HG03280 (cell line): ENCODE results near the gene AP1G2.

Experiments used
- ATAC-seq: cut with Tn5 transposase; IDR thresholded peaks from one replicate; pipeline ENCODE4 v1.9.1; 2021; ENCODE audit warnings: mild to moderate bottlenecking, moderate library complexity; ENCODE audit not compliant: unreplicated experiment

The AP1G2 gene

DNA sequence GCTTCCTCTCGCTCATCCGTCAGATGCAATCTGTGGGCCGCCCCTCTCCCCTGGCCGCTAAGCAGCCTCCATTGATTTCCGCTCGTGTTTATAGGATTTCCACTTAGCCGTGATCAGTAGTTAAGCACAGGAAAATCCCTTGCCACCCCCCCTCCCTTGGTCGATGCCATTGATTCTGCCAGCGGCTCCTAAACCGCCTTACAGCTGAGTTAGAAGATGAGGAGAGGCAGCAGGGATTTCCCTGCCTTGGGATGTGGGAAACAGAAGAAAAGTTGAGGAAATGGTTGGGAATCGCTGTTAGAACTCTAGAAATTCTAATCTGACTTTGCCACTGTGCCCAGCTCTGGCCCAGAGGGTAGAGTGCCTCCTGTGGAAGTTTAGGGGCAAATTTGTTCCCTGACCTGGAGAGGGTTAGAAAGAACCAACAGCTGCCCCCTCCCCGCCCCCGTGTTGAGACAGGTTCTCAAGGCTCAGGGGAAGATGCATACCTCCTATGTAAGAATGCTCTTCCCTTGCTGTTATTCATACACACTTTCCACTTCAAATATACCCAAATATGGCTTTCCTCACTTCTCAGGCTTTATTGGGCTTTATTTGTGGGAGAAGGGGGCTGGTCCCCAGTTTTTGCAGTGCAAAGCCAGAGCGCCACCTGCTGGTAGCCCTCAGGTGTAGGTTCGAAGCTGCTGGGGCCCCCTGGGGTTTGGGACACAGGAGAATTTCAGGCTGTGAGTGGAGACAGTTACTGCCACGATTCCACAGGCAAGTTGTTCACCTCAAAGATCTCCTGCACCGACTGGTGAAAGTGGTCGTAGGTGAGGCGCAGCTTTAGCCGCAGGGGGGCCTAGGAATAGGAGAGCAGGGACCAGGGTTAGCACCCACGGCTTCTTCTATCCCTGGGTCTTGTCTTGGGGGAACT lies 8.3 kb downstream of the AP1G2 start:
- no peak for ATAC-seq

DNA sequence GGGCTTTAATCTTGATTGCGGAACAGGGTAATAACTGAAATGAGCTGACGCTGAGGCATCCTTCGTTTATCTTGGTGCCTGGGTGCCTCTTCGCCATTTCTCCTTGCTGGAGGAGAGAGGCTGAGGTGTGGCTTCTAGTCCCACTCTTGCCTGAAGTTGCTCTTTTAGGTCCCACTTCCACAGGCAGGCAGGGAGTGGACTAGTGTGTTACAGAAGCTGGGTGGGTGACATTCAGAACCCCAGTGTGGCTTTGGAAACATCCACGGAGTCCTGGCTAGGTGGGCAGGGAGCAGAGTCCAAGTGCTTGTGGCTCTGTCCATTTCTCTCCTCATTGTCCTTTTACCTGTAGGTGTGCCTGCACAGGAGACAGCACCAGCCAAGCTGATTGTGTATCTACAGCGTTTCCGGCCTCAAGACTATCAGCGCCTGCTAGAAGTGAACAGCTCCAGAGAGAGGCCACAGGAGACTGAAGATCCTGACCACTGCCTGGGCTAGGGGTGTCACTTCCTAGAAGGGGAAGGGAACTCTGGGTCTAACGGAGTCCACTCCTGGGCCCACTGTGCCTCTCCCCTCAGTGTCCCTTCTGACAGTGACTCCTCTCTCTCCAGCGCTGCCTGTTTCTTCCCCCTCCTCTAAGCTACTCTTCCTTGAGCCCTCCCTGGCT lies 9.1 kb downstream of the AP1G2 start:
- ATAC-seq, result no peak

DNA sequence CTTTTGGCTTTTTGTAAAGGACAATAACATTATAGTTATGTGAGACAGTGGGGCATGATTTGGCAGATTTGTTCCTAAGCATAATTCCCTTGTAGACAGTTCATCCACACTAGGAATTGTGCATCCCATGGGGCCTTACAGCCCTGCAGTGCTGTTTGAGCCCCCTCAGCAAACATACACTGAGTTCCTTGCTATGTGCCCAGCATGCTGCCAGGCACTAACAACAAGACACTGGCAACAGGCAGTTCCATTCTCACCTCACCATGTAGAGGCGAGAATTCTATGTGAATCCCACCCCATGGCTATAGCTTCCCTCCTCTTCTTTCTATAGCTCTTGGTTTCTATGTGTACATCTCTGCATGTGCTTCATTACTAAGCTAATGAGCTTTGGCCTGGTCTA lies 9.6 kb downstream of the AP1G2 start:
- ATAC-seq, result no peak

DNA sequence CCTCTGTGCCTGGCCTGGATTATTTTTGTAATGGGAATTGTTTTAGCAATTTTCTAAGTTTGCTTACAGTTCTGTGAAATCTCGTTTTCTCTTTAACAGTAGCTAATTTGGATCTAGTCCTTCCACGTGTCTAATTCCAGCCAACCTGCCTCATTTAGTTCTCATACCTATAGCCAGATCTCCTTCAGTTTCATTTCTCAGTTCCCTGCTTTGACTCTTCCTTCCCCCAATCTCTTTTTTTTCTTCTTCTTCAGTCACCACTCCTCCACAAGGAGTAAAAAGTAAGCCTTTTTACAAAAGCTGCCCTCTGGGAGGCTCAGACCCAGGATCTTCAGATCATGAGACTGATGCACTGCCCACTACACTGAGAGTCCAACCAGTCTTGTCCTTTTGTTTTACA lies 10.1 kb downstream of the AP1G2 start:
- no peak for ATAC-seq

DNA sequence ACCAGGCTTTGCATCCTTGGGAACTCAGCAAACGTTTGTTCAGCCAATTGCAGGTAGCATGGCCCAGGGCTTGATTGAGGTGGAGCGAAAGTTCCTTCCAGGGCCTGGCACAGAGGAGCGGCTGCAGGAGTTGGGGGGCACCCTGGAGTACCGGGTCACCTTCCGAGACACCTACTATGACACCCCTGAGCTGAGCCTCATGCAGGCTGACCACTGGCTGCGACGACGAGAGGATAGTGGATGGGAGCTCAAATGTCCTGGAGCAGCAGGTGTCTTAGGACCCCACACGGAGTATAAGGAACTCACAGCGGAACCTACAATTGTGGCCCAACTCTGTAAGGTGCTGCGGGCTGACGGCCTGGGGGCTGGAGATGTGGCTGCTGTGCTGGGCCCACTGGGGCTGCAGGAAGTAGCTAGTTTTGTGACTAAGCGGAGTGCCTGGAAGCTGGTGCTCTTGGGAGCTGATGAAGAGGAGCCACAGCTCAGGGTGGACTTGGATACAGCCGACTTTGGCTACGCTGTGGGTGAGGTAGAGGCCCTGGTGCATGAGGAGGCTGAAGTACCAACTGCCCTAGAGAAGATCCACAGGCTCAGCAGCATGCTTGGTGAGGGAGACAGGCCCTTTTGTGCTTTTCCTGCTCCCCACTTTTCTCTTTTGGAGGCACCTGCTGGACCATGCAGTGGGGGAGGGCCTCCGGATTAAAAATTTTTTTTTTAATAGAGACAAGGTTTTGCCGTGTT lies 10.7 kb downstream of the AP1G2 start:
- no peak for ATAC-seq

DNA sequence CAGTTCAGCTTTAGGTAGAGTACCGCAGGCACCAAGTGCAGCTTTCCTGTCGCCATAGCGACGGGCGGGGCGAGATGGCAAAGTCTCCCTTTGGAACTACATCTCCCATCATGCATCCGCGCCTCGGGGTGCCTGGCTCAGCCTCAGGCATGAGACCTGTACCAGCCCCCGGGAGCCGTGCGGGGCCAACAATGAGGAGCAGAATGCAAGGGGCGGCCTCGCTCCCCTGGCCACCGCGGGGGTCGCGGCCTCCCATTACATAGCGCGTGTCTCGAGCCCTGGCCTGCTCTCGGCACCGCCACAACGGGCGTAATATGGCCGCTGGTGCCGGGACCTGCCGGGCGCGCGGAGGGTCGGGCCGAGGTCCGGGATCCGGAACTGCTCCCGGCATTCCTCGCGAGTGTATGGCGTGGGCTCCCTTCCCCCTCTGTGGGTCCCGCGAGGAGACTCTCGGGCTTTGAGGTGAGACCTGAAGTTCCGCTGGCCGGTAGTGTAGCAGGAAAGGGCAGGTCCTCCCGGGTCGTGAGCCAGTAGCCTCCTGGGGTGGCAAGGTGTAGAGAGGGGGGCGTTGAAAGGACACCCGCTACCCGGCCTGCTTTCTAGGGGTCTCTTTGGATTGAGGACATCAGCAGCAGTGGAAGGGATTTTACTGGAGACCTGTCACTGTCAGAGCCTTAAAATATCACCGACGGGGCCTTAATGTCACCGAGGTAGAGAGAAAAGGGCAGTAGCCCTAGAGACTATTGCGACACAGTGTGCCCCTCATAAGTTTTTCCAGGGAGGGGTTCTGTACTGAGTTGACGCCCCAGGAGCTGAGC lies 11.5 kb downstream of the AP1G2 start, which contains the start of gene THTPA:
Gene THTPA (plus strand): TSS at position 390 of the 818 bp plus-strand sequence. CDS start 487 bp downstream, outside the sequence.
- ATAC-seq, result peak; percentile 87

DNA sequence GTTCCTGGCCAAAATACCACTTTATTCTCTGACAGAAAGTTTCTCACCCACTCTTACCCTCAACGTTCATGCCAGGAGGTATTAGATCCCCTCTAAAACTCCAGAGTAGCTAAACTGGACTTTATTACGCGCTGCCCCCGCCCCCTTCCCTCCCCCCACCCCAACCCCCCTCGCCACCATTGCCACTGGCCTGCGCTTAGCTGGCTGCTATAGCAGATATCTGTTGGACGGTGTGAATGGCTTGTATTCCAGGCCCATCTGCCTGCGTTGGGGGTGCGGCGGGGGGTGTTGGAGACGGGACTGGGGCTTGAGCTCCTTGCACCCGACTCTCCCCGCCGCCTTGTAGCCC lies 12.1 kb downstream of the AP1G2 start:
- no peak for ATAC-seq

DNA sequence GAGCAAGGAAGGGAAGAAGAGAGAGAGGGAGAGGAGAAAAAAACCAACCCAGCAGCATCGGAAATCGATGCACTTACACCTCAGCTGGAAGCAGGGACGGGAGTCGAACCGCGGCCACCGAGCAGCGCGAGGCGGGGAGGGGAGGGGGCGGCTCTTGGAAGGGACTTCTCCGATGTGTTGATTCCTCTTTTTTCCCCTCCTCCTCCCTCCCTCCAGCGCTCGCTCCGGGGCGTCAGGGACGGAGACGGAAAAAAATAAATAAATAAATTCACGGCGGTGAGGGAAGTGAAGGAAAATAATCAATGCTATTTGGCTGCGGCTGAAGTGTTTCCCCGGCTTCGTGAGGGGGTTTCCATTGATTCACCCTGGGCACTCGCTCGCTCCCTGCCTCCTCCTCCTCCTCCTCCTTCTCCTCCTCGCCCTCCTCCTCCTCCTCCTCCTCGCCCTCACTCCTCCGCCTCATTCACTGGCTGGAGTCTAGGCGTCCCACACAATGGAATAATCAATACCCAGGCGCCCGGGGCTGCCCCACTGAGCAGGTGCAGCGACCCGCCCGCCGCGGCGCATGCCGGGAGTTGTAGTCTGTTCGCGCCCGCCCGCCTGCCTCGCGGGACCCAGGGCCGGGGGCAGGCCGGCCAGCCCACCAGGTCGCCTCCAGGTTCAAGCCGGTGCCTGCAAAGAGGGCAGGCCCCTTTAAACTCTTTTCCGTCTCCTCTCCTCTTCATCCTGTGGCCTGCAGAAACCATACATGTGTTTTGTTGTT lies 16.1 kb downstream of the AP1G2 start, which contains the start of gene ZFHX2:
Gene ZFHX2 (minus strand): TSS at position 500 of the 763 bp plus-strand sequence. CDS start 16,440 bp downstream, outside the sequence.
- peak; percentile 53 for ATAC-seq

DNA sequence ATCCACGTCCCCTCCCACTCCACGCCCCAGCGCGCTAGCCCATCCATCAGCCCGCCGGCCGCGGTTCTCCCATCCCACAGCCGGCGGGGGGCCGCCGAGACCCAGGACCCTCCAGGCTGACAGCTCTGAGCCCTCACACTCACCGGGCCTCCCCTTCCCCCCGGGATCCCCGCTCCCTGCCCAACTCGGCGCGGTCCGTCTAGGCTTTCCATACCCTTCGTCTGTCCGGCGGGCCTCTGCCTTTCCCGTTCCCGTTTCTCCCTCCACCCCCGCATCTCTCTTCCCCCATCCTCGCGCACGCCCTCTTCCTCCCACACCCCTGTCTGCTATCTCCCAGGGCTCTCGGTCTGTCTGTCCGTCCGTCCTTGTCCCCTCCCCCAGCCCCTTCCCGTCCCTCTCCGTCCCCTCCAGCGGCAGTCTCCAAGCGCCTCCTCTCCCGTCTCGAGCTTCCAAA lies 16.8 kb downstream of the AP1G2 start:
- no peak for ATAC-seq

DNA sequence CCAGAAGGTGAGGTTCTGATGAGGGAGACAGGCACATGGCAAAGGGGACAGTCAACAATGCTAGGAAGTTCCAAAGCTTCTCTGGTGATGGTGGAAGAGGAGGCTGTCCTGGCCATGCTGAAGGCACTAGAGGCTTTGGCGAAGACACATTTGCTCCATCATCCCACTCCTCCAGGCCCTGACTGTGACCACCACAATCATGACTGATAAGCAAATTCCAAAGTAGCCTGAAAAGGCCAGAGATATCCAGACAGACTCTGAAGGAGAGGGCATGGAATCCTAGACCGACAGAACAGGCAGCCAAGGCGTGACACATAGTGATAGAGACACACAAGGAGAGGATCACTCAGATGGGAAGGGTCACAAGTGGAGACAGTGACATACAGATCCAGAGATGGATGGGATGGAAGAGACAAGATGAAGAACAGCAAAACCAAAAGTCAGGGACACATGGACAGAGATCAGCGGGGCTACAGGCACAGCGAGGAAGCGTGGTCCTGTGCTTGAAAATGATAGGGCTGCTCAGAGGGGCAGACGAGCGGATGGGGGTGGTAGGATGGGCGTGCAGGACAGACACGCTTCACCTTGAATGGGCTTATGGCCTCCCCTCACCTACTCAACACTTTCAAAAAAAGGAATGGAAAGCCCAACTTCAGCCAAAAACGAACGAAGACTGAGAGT lies 17.3 kb downstream of the AP1G2 start:
- ATAC-seq, result no peak

DNA sequence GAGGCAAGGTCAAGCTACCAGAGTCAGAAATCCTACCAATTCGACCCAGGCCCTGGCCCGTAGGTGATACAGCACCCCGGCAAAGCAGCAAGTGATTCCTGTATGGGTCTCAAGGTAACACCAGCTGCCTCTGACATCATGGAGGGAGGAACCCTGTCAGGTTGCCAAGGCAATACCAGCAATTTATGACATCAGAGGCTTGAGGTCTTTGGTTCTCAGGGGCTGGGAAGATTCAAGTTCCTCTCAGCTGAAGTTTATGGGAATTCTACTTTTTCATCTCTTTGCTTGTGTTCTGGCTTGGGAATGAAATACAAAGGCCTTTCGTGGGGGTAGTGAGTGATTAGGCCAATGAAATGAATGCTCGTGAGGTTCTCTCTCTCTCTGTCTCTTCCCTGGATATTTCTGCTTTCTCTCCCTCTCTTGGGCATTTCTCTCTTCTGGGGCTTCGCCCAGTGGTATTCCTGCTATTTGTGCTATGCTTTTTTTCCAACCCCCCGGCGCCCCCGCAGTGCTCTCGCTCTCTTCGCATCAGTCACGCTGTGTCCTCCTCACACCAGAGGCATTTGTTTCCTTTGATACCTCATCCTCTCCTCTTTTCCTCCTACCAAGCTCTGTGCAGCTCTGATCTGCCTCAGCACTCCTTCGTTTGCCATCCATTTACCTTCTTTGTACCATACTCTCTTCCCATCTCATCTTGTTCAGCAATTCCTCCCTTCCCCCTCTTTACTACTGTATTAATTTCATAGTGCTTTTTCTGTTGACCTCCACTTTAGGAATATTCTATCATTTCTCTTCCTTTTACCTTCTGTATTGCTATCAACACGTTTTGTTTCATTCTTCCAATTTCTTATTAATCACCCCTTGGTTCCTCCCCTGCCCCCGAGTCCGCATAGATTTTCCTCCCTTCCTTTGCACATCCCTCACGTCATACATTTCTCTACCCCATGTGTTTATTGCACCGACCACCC lies 19.0 kb downstream of the AP1G2 start:
- no peak for ATAC-seq

DNA sequence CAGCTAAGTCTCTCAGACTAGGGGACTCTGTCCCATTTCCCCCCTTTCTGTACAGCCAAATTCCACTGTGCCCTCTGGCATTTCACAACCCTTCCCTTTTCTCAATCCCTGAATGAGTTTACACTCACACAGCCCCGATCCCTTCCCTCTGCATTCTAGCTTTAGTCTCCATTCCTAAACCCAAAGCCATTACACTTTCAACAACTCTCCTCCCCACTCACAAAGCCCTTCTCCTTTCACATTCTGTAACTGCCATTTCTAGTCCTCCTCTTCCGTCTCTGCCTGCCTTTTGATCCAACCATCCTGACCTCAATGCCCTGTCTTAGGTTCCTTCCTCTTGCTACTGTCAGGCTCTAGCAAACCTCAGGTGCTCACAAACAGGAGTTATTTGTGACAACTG lies 19.7 kb downstream of the AP1G2 start:
- ATAC-seq, result no peak

DNA sequence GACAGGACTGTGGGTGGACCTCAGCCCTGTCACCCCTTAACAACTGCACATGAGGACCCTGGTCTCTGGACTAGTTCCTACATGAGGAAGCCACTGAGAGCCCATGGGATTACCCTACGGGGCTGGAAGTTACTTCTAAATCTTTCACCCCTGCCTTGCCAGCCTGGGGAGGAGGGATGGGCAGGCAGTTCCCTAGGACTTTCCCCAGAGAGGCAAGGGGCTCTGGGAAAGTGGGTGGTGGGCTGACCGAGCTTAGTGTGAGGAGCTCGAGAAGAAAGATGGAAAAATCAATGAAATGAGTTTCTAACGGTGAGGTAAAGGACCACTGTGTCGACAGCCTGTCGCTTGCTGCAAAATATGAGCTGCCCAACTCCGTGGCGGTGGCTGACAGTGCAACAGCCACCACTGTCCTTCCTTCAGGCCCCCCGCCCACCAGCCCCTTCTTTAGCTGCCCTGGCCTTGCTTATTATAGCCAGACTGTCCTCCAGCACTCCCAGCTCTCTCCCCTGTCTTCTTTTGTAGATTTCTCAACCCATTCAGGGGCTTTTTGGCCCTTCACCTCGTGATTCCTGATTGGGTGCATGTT lies 21.0 kb downstream of the AP1G2 start:
- no peak for ATAC-seq

DNA sequence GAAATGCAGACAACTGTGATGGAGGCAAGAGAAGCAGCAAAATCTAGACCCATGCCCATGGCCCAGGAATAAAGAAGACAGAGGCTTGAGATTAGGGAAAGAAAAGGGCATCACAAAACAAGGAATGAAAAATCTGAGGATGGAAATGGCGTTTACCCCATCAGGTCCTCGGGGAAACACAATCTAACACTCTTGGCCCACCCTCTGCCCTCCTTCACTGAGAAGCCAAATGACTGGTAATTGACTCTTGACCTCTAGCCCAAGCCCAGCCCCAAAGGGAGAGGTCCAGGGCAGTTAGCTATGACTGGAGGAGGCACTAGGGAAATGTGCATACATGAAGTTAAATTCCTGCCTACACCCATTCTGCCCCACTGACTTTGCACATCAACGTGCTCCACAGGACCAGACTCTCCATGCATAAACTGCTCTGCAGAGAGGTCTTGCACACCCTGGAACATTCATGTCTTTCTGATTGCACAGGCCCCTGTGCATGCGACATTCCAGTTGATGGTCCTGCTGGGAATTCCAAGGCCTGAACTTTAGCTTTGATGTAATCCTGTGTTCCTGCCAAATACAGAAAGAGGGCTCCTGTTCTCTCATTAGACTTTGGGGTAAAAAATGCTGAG lies 21.7 kb downstream of the AP1G2 start:
- ATAC-seq, result no peak

DNA sequence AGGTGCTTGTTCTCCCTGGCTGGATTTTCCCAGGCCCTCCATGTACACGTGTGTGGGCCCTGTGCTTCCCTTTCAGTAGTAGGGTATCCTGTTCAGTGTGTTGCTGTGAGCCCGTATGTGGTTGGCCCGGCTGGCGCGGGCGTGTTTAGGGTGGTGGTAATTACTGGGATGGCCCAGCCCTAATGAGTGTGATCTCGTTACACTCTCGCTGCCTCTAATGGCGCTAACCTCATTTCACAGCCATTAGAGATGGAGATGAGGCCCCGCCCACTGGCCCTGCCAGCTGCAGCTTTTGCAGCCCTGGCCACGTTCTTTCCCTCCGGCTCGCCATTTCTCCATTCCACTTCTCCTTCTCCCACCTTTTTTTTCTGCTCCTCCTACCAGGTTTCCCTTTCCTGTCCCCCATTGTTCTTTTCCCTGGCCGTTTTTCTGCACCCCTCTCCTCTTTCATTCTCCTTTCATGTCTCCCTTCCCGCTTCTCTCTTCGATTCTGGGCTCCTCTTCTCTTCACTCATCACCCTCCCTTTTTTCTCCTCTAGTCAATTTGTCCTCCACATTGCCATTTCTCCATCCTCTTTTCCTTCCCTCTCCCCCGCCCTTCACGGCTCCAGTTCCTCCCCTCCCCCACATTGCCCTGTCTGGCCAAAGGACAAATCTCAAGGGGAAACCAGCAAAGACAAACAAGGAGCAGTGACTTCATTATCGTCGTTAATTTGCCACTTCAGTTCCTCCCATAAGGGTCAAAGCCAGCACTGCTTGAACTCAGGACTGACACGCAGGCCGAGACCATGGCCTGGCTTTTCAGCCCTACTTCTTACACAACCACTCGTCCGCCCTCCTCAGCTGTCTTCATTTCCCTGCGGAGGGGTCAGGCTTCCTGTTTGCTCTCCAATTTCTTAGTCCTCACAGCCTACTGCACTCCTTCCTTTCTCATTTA lies 22.8 kb downstream of the AP1G2 start:
- ATAC-seq, result no peak

DNA sequence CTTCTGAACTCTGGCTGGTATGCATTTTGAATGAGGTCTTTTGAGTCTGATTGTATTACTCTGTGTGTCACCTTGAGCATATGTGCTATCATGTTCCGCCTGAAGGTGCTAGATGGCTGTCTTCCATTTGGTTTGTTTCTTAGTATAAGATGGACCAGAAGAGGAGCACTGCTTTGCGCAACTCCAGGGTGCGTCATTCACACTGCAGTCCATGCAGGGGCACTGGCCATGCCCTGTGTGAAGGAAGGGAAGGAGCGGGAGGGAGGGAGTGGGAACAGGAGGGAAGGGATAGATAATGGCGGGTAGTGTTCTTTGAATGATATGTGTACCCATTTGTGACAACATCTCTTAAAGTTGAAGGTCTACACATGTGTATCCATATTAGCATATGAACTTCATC lies 24.2 kb downstream of the AP1G2 start:
- no peak for ATAC-seq
